ENCODE data around the gene MUSTN1. TPM values are rescaled to one million over a fixed set of nuclear protein-coding genes. Genes with fewer than 3 reads are reported as not detected.

MUSTN1 gene
- polyA plus RNA-seq, 1 donor: 2.8 TPM

DNA sequence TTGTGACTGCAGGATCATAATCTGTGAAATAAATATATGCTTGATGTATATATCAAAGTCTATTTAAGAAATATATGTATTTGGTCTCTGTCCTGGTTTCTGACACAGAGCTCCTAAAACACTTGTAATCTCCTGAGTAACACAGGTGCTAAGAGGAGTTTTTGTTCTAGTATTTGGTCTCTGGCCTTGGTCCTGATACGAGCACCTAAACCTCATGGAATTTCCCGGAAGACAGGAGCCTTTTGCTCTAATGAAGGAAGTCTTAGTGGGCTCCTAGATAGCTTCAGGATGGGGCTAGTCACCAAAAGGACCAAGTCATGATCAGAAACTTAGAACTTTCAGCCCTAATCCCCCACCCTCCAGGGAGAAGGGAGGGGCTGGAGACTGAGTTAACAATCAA is 19.2 kb upstream of the MUSTN1 start:
- Histone ChIP-seq H3K27me3 (ENCODE audit: control insufficient read depth, insufficient read depth, low read length) (no peaks in the 10 kb centered on the region), H3K4me1 (ENCODE audit: control insufficient read depth, insufficient read depth, low read length) (no peaks in the 10 kb centered on the region), H3K9me3 (ENCODE audit: control insufficient read depth, low read depth, low read length) (no peaks in the 10 kb centered on the region), H3K4me3 (ENCODE audit: low read length) (no peak overlapping the region), H3K36me3 (ENCODE audit: control insufficient read depth, insufficient read depth, low read length) (peaks cover 18% of the 10 kb centered on the region), H3K27ac (ENCODE audit: low read length) (no peak overlapping the region)
- DNase-seq: no peak
- WGBS (ENCODE audit: insufficient coverage, low lambda C conversion rate): no CpG with 5 or more reads among the region's 2 CpGs

DNA sequence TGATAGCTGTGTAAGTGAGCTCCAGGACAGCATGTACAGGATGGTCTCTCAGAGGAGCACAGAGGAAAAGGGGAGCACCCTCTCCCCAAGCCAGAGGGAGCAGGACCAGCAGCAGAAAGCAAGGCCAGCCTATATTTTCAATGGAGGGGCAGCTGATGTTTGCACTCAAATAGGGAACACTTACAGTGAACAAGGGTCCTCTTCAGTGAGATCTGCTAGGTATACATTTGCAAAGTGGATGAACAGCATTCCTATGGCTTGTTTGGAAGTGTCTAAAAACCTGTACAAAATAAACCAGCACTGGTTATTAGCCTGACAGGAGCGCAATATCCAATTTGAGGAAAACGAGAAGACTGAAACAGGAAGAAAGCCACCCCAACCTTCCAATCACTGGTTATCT is 17.6 kb upstream of the MUSTN1 start:
- DNase-seq: no peak
- peaks cover 31% of the 10 kb centered on the region for H3K36me3 ChIP-seq (ENCODE audit: control insufficient read depth, insufficient read depth, low read length)
- no CpG with 5 or more reads among the region's 2 CpGs for WGBS (ENCODE audit: insufficient coverage, low lambda C conversion rate)
- H3K4me3 ChIP-seq (ENCODE audit: low read length): no peak overlapping the region
- no peaks in the 10 kb centered on the region for H3K4me1 ChIP-seq (ENCODE audit: control insufficient read depth, insufficient read depth, low read length)
- no peak overlapping the region for H3K27ac ChIP-seq (ENCODE audit: low read length)
- H3K27me3 ChIP-seq (ENCODE audit: control insufficient read depth, insufficient read depth, low read length): no peaks in the 10 kb centered on the region
- H3K9me3 ChIP-seq (ENCODE audit: control insufficient read depth, low read depth, low read length): no peaks in the 10 kb centered on the region

DNA sequence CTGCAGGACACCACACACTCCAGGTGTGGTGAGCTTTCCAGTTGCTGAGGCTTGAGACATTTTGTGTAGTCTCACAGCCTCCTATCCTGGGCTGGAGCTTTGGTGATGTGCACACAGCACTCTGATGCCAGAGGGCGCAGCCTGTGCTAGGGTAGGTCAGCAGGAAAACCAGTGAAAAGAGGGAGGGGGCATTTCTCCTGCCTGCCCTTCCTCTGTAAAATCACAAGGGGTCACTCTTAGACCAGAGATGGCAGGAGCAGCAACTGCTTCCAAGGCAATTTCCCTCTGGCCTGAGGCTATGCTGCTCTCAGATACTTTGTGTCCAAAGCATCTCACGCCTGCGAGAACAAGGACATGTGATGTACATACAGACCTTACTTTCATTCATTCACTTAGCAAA is 16.5 kb upstream of the MUSTN1 start:
- H3K4me1 ChIP-seq (ENCODE audit: control insufficient read depth, insufficient read depth, low read length): no peaks in the 10 kb centered on the region
- no peaks in the 10 kb centered on the region for H3K9me3 ChIP-seq (ENCODE audit: control insufficient read depth, low read depth, low read length)
- H3K27ac ChIP-seq (ENCODE audit: low read length): no peak overlapping the region
- H3K4me3 ChIP-seq (ENCODE audit: low read length): no peak overlapping the region
- WGBS (ENCODE audit: insufficient coverage, low lambda C conversion rate): no CpG with 5 or more reads among the region's 3 CpGs
- DNase-seq: peak in 1 of 2 donors; percentile 42
- peaks cover 35% of the 10 kb centered on the region for H3K36me3 ChIP-seq (ENCODE audit: control insufficient read depth, insufficient read depth, low read length)
- no peaks in the 10 kb centered on the region for H3K27me3 ChIP-seq (ENCODE audit: control insufficient read depth, insufficient read depth, low read length)

DNA sequence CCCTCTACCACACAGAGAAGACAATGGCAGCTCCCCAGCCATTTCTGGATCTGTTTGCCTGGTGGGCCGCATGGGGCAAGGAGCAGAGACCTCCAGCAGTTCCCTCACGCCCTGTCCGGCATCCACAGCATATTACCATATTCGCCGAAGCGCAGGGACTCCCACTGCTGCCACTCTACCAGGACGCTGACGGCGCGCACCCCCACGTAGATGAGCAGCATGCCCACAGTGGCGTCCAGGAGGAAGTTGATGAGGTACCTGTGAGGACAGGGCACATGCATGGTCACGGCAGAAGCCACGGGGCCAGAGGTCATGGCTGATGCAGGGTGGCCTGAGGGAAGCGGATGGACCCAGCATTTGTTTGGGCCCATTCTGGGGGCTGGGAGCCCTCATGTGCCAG is 14.8 kb upstream of the MUSTN1 start:
- H3K27ac ChIP-seq (ENCODE audit: low read length): no peak overlapping the region
- no peaks in the 10 kb centered on the region for H3K4me1 ChIP-seq (ENCODE audit: control insufficient read depth, insufficient read depth, low read length)
- no CpG with 5 or more reads among the region's 15 CpGs for WGBS (ENCODE audit: insufficient coverage, low lambda C conversion rate)
- no peak for DNase-seq
- H3K9me3 ChIP-seq (ENCODE audit: control insufficient read depth, low read depth, low read length): no peaks in the 10 kb centered on the region
- H3K4me3 ChIP-seq (ENCODE audit: low read length): no peak overlapping the region
- no peaks in the 10 kb centered on the region for H3K27me3 ChIP-seq (ENCODE audit: control insufficient read depth, insufficient read depth, low read length)
- H3K36me3 ChIP-seq (ENCODE audit: control insufficient read depth, insufficient read depth, low read length): peaks cover 35% of the 10 kb centered on the region

DNA sequence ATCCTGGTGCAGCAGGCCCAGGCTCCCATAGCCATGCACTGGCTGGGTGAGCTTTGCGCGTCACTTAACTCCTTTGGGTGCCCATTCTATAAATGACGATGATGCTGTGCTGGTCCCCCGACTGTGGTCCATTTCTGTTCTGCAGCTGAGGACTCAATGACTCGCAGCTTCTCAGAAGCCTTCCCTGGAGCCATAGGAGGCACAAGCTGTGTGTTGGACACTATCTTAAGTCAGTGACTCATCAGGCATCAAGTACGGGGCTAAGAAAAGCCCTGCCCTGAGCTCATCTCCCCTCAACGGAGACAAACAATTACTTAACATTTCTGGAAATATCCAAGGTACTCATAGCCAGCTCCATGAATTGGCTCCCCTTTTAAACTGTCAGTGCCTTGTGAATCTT is 13.8 kb upstream of the MUSTN1 start:
- DNase-seq: no peak
- peaks cover 35% of the 10 kb centered on the region for H3K36me3 ChIP-seq (ENCODE audit: control insufficient read depth, insufficient read depth, low read length)
- H3K4me1 ChIP-seq (ENCODE audit: control insufficient read depth, insufficient read depth, low read length): no peaks in the 10 kb centered on the region
- H3K9me3 ChIP-seq (ENCODE audit: control insufficient read depth, low read depth, low read length): no peaks in the 10 kb centered on the region
- H3K4me3 ChIP-seq (ENCODE audit: low read length): no peak overlapping the region
- H3K27me3 ChIP-seq (ENCODE audit: control insufficient read depth, insufficient read depth, low read length): no peaks in the 10 kb centered on the region
- no peak overlapping the region for H3K27ac ChIP-seq (ENCODE audit: low read length)
- no CpG with 5 or more reads among the region's 7 CpGs for WGBS (ENCODE audit: insufficient coverage, low lambda C conversion rate)

DNA sequence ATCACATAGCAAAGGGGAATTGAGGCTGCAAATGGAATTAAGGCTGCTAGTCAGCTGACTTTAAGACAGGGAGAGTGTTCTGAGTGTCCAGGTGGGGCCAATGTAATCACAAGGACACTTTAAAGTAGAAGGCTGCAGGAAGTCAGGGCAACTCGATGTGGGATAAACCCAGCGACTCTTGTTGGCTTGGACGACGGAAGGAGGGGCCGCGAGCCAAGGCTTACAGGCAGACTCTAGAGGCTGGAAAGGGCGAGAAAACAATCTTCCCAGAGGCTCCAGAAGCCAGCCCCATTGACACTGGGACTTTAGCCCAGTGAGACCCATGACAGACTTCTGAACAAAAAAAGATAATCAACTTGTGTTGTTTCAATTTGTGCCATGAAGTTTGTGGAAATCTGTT is 12.9 kb upstream of the MUSTN1 start:
- WGBS (ENCODE audit: insufficient coverage, low lambda C conversion rate): no CpG with 5 or more reads among the region's 7 CpGs
- Histone ChIP-seq H3K27me3 (ENCODE audit: control insufficient read depth, insufficient read depth, low read length) (no peaks in the 10 kb centered on the region), H3K4me3 (ENCODE audit: low read length) (no peak overlapping the region), H3K9me3 (ENCODE audit: control insufficient read depth, low read depth, low read length) (no peaks in the 10 kb centered on the region), H3K4me1 (ENCODE audit: control insufficient read depth, insufficient read depth, low read length) (no peaks in the 10 kb centered on the region), H3K27ac (ENCODE audit: low read length) (no peak overlapping the region), H3K36me3 (ENCODE audit: control insufficient read depth, insufficient read depth, low read length) (peaks cover 37% of the 10 kb centered on the region)
- no peak for DNase-seq

DNA sequence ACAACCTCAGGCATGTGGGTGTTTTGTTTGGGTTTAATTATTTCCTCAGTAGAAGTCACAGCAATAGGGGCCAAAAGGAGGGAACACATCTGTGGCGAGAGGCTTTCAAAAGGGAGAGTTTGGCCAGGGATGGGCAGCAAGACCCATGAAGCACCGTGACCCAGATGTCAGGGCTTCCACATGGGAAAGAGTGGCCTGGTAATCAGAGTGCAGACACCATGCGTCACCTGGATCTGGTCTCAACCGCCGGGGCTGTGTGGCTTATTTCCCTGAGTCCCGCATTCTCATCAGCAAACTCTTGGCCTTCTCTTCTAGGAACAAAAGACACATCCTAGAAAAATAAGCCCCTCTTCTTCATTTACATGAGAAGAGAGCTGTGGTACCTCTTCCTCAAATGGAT is 12.4 kb upstream of the MUSTN1 start:
- no peaks in the 10 kb centered on the region for H3K4me1 ChIP-seq (ENCODE audit: control insufficient read depth, insufficient read depth, low read length)
- H3K4me3 ChIP-seq (ENCODE audit: low read length): no peak overlapping the region
- peaks cover 38% of the 10 kb centered on the region for H3K36me3 ChIP-seq (ENCODE audit: control insufficient read depth, insufficient read depth, low read length)
- WGBS (ENCODE audit: insufficient coverage, low lambda C conversion rate): no CpG with 5 or more reads among the region's 6 CpGs
- no peak for DNase-seq
- H3K9me3 ChIP-seq (ENCODE audit: control insufficient read depth, low read depth, low read length): no peaks in the 10 kb centered on the region
- no peaks in the 10 kb centered on the region for H3K27me3 ChIP-seq (ENCODE audit: control insufficient read depth, insufficient read depth, low read length)
- H3K27ac ChIP-seq (ENCODE audit: low read length): no peak overlapping the region

DNA sequence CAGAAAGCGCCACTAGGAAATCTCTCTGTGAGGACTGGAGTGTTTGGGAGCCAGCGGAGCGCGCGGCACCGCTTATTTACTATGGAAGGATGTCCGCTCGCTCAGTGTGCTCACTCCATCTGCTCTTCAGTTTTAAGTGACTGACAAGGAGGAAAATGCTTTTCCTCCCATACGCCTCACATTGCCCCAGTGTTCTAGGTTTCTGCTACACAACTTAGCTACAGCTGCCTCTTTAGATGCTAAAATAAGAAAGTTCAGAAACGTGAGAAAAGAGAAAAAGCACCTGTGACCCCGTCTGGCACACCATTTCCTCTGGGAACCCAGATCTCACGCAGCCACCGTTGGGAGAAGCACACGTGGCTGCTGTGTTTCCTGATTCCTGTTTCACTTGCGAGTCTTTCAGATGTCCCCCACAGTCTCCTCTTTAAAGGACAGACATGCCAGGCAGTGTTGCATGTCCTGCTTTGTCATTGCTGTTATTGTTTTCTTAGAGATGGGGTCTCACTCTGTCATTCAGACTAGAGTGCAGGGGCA is 11.7 kb upstream of the MUSTN1 start:
- H3K27ac ChIP-seq (ENCODE audit: low read length): no peak overlapping the region

DNA sequence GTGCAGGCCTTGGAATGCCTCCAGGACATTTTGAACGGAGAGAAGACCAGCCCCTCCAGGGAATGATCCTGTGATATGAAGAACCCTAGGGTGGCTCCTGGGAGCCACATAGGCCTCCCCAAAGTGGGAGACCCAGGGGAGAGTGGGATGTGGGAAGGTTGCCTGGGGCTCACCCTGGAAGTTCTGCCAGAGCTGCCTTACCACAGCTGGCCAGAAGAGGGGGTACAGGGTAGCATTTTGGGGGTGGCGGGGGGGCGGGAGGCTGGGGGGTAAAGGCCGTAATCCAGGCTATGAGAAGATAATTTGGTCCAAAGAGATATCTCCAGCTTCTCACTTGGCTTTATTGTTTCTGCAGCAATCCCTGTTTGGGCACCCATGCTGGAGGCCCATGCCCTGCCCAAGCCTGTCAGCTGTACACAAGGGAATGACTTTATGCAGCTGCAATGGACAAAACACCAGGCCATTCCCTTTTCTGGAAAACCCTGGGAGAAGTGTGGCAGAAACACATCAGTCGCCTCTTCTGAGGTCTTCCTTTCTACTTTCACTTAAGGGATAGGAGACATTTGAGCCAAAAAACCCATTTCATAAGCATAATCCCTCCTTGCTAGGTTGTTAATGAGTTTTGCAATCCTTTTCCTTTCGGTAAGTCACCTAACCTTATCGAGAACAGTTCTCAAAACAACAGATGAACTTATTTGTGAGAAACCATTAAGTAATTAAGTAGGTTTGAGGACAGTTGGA is 11.0 kb upstream of the MUSTN1 start:
- Histone ChIP-seq H3K27ac (ENCODE audit: low read length) (no peak overlapping the region), H3K36me3 (ENCODE audit: control insufficient read depth, insufficient read depth, low read length) (peaks cover 31% of the 10 kb centered on the region)
- DNase-seq: no peak

More for the DNA sequence above, 11.7 kb upstream of the MUSTN1 start:
- WGBS (ENCODE audit: insufficient coverage, low lambda C conversion rate): no CpG with 5 or more reads among the region's 15 CpGs
- peaks cover 35% of the 10 kb centered on the region for H3K36me3 ChIP-seq (ENCODE audit: control insufficient read depth, insufficient read depth, low read length)
- H3K4me1 ChIP-seq (ENCODE audit: control insufficient read depth, insufficient read depth, low read length): no peaks in the 10 kb centered on the region
- DNase-seq: no peak
- H3K9me3 ChIP-seq (ENCODE audit: control insufficient read depth, low read depth, low read length): no peaks in the 10 kb centered on the region
- no peak overlapping the region for H3K4me3 ChIP-seq (ENCODE audit: low read length)
- H3K27me3 ChIP-seq (ENCODE audit: control insufficient read depth, insufficient read depth, low read length): no peaks in the 10 kb centered on the region

DNA sequence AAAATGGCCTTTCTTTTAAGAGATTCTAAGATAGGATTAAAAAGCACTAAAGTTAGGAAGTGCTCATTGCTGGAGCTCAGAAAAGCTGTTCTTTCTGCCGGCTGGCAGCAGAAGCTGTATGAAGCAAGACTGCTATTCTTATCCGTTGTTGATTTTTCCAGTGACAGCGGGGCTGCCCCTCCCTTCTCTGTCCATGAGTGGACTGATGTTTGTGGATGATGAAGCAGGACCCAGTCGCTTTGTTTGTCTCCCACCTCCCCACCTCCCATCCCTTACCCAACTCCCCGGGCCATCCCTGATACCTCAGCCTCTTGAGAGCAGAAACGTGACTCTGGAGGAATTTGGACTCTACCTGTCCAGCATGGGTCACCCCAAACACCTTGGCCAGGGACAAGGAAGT is 10.3 kb upstream of the MUSTN1 start:
- H3K27ac ChIP-seq (ENCODE audit: low read length): no peak overlapping the region
- peaks cover 31% of the 10 kb centered on the region for H3K36me3 ChIP-seq (ENCODE audit: control insufficient read depth, insufficient read depth, low read length)
- no peaks in the 10 kb centered on the region for H3K27me3 ChIP-seq (ENCODE audit: control insufficient read depth, insufficient read depth, low read length)
- H3K4me3 ChIP-seq (ENCODE audit: low read length): no peak overlapping the region
- no peaks in the 10 kb centered on the region for H3K9me3 ChIP-seq (ENCODE audit: control insufficient read depth, low read depth, low read length)
- H3K4me1 ChIP-seq (ENCODE audit: control insufficient read depth, insufficient read depth, low read length): no peaks in the 10 kb centered on the region
- DNase-seq: peak in 1 of 2 donors; percentile 22
- WGBS (ENCODE audit: insufficient coverage, low lambda C conversion rate): no CpG with 5 or more reads among the region's 6 CpGs

More for the DNA sequence above, 11.0 kb upstream of the MUSTN1 start:
- WGBS (ENCODE audit: insufficient coverage, low lambda C conversion rate): no CpG with 5 or more reads among the region's 7 CpGs
- Histone ChIP-seq H3K9me3 (ENCODE audit: control insufficient read depth, low read depth, low read length) (no peaks in the 10 kb centered on the region), H3K4me1 (ENCODE audit: control insufficient read depth, insufficient read depth, low read length) (no peaks in the 10 kb centered on the region), H3K27me3 (ENCODE audit: control insufficient read depth, insufficient read depth, low read length) (no peaks in the 10 kb centered on the region), H3K4me3 (ENCODE audit: low read length) (no peak overlapping the region)
